GM19193 (cell line): ENCODE results near the gene IMMP1L.

Experiments
- POLR2A ChIP-seq: IDR thresholded peaks from 4 replicates; pipeline ENCODE4 v1.6.1; 2011; ENCODE audit not compliant: insufficient read depth, insufficient read length; ENCODE audit errors: extremely low read depth

Gene IMMP1L, protein sequence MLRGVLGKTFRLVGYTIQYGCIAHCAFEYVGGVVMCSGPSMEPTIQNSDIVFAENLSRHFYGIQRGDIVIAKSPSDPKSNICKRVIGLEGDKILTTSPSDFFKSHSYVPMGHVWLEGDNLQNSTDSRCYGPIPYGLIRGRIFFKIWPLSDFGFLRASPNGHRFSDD

DNA sequence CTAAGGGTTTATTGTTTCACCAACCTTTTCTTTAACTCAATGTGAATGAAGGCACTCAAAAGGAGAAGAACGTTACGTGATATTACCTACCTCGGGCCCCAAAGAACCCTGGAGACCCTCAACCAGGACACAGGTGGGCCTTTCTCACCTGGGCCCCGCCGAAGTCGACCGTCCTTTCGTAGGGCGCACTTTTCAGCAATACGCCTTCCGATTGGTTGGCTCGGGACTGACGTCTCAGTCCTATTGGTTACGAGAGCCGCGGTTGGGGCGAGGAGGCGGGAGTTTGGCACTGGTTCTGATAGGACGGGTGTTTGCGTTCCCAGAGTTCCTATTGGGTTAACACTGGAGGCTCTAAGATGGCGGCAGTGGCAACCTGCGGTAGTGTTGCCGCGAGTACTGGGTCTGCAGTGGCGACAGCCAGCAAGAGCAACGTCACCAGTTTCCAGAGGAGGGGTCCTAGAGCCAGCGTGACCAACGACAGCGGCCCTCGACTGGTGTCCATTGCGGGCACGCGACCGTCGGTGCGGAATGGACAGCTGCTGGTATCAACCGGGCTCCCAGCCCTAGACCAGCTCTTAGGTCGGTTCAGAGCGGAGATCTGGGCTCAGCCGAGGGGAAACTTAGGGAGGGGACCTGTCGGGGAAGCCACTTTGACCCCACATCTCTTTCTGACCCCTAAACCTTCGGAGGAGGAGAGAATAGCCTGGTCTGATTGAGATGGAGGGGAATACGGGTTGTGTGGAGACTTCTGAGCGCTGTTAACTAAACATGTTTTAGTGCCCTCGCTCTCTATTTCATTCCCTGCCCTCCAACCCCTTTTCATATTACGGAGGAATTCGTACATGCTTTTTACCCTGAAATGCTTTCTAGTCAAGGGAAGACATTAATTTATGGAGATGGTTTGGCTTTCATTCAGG is at the start of gene IMMP1L, which contains the start of gene ELP4:
IMMP1L (minus strand) TSS at position 194 of the 917 bp plus-strand sequence. CDS start 46,346 bp downstream, outside the sequence.
ELP4 (plus strand) TSS at position 339 of the 917 bp plus-strand sequence; CDS start at position 357, 18 bp downstream.
- peak; percentile 88 for TF ChIP-seq POLR2A

DNA sequence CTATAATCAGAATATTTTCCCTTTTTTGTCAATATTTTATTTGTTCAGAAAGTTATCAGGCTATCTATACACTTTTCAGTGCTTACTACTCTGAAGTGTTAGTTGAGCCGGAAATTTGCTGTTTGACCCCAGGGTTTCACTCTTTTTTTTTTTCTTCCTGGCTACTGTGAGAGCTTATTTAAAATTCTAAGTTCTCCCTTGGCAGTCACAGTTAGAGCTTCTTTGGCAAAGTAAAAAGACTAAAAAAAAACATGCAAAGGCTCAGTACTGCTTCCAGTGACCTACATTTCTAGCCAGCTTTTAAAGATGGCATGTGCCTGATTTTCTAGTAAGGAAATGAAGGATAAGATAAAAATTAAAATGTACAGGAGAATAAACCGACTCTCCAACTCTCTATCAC is 48.6 kb upstream of the IMMP1L start:
- no peak for TF ChIP-seq POLR2A

DNA sequence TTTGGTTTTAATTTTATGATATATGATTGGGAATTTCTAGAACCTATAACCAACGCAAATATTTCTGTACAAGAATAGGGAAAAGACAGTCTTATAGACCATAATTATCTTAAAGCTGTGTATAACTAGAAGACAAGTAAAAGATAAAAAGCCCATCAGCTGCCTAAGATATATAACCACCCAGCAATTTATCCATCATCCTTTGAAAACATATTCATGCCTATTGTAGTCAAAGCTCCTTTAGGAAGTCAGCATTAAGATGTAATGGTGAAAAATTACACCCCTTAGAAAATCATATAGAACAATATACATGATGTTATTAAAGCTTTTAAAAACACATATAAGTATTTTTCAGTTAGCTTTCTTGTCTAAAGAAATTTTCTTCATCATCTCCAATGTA is 46.5 kb upstream of the IMMP1L start:
- TF ChIP-seq POLR2A: no peak

DNA sequence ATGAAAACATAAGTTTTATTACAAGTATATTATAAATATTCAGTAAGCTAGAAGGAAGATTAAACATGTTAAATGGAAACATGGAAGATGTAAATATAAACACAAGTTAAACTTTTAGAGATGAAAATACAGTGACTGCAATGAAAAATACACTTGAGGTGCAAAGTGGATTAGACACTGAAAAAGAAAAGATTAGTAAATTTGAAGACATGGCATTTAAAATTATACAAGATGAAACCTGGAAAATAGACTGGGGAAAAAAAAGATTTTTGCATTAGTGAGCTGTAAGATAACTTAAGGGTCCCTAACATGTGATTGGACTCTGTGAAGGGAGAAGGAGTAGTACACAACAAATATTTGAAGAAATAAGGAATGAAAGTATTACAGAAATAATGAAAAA is 33.4 kb upstream of the IMMP1L start:
- no peak for TF ChIP-seq POLR2A

DNA sequence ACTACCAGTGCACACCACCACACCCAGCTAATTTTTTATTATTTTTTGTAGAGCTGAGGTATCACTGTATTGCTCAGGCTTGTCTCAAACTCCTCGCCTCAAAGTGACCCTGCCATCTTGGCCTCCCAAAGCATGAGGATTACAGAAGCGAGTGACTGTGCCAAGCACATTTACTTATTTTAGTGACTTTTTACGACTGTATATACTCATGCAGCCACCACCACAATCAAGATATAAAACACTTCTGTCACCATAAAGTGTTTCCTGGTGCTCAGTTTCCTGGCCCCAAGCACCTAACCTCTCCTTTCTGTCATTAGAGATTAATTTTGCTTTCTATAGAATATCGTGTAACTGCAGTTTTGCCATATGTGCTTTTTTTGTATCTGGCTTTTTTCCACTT is 26.1 kb upstream of the IMMP1L start:
- no peak for TF ChIP-seq POLR2A

DNA sequence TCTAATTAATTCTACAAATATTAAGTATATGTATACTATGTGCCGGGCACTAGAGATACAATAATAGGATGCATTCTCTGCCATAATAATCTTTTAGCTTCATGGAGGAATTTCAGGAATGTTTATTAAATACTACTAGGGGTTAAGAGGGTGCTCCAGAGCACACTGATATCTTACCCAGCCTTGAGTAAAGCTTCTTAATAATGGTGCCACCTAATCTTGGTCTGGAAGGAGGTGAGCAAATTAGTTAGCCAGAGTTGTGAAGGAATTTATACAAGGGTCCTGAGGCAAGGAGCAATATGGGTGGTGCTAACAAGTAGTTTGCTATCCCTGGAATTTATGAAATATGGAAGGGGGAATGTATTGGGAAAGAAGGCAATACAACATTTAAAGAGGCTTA is 21.9 kb upstream of the IMMP1L start:
- no peak for TF ChIP-seq POLR2A

DNA sequence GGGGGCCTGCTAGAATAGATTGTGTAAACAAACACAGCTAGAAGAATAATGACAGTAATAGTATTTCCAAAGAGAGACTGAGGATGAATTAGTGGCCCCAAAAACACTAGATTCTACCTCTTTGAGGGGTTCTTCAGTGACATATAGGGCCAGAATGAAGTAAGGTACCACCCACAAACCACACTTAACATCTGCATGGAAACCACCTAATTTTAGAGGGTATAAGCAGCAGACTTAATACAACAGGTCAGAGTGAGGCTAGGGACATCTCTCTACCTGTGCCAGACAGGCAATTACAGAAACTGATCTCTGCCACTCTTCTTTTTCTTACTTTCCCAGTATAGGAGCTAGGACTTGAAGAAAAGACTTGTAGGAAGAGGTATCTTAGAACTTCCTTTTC is 20.3 kb upstream of the IMMP1L start:
- no peak for TF ChIP-seq POLR2A

DNA sequence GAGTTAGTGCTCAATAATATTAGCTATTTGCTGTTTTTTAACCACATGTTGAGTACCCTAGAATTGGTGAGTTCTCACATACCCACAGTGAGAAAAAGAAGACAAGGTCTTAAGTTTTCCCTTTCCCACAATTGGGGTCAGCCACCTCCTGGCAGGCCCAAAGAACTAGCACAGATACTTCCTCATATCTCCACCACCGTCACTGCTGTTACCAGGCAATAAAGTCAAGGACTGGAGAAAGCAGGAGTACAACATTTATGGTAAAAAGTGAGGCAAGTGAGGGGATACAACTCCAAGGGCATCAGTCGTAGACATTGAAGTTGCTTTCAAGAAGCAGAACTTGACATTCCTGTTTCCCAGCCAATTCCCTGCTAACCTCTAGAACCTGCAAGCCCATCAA is 19.8 kb upstream of the IMMP1L start:
- no peak for TF ChIP-seq POLR2A

DNA sequence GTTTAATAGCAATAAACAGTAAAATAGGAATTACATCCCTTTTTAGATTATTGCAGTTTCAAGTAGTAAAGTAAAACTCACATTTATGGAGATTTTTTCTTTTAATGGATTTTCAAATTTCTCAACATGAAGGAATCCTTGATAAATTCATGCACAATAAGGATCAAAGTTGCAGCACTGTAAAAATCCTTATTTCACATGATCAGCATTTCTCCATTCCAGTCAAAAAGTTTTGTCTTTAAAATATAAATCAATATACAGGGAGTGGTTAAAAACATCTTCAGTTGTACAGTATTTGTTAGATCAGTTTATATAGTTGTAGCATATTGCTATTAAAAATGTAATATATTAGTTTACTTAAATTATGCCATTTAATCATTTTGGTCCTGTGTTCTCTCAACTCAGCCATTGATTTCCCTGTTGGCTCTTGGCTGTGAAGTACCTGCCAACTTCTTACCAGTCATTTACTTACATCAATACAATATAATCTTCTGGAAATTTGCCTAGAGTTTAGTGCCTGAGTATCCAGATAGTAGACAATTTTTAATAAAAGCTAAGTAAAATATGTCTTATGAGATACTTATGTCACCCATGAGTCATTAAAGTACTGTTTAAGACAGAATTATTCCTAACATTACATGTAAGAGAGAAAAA is 12.2 kb upstream of the IMMP1L start:
- TF ChIP-seq POLR2A: no peak

DNA sequence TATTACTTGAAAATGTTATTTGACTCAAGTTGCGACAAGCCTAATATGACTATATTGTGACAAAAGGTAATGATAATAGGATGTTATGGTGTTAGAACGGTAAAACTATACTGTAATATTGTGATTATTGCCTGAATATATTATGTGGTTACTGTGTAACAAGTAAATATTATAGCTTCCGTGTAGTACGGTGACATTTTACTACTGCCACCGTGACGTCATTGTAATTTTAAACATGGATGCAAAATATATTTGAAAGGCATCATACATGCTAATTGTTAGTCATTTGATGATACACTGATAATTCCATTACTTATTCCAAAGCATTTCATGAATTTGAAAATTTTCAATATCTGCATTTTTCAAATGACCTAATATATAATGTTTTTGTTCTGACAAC is 2.7 kb upstream of the IMMP1L start:
- TF ChIP-seq POLR2A: no peak

DNA sequence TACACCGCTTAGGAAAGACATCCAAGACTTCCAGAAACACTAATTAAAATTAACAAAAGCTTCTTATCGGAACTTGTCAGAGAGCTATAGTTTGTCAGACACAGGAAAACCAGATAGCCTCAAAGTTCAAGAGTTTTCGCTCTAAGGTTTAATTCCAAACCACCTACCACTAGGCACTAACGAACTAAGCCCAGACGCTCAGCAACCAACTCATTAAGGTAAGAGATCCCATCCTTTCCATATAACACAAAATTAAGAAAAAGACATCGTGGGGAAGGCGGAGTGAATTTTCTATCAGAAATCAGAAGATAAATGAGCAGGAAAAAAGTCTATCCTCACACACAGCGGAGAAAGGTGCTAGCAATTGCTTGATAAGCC is 382 bp downstream of the IMMP1L start:
- no peak for TF ChIP-seq POLR2A

DNA sequence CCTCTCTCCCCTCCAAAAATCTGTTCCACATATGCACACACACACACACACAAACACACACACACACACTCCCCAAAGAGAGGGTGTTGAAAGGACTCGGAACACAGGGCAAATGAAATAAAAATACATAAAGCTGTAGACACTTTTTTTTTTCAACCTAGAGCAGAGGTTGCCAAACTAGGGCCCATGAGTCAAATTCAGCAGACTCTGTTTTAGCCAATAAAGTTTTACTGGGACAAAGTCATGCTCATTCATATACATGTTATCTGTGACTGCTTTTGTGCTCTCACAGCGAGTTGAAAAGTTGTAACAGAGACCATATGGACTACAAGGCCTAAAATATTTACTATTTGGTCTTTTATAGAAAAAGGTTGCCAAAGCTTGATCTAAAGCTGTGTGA is 8.9 kb downstream of the IMMP1L start:
- no peak for TF ChIP-seq POLR2A

DNA sequence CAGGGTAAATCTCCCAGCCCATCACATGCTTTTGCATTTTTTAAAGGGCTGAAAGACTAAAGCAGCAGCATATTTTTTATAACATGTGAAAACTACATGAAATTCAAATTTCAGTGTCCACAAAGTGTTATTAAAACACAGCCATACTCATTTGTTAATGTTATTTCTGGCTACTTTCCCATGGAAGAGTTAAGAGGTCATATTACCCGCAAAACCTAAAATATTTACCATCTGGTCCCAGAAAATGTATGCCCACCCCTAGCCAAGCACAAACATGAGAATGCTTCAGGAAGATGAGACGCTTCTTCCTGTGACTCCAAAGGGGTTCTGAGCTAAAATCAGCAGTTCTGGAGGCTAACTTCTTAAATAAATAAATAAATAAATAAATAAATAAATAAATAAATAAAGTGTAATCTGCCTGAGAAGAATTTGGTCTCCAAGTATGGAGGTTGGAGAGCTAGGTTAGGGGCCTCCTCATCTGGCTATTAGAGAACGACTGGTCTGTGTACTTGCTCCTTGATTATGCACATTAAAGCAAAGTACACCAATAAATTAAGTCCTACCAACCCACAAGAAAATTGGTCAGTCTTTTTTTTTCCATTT is 9.7 kb downstream of the IMMP1L start:
- TF ChIP-seq POLR2A: no peak

DNA sequence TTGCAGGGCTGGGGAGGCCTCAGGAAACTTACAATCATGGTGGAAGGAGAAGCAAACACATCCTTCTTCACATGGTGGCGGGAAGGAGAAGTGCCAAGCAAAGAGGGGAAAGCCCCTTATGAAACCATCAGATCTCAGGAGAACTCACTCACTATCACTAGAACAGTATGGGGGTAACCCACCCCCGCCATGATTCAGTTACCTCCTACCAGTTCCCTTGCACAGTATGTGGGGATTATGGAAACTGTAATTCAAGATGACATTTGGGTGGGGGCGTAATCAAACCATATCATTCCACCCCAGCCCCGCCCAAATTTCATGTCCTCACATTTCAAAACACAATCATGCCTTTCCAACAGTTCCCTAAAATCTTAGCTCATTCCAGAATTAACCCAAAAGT is 16.2 kb downstream of the IMMP1L start:
- no peak for TF ChIP-seq POLR2A

DNA sequence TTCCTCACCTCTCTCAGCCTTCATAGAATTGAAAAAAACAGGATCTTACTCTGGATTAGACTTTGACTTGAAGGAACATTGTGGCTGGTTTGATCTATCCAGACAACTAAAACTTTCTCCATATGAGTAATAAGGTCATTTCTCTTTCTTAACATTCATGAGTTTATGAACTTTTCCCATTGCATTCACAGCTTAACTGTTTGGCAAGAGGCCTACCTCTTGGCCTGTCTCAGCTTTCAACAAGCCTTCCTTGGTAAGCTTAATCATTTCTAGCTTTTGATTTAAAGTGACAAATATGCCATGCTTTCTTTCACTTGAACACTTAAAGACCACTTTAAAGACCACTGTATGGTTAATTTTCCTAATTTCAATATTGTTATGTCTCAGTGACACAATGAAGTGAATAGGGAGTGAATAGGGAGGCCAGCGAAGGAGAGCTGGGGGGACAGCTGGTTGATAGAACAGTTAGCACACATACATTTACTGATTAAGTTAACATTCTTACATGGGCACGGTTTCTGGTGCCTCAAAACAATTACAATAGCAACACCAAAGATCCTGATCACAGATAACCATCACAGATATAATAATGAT is 17.0 kb downstream of the IMMP1L start:
- no peak for TF ChIP-seq POLR2A

DNA sequence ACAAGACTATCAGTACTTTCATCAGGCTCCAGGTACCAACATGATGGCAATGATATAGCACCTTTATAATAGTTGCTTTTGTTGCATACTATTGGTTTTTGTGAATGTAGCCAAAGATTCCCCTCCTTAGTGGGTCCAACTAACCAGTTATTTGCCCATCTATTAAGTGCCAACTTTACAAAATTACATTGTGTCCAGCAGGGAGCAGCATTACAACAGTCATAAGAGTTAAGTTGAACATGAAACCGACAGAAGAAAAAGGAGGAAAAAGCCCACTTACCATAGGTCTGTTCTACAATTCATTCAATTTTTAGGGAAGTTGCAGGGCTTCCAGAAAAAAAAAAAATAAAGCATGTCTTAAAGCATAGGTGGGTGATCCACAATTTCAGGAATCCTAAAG is 21.6 kb downstream of the IMMP1L start:
- TF ChIP-seq POLR2A: no peak

DNA sequence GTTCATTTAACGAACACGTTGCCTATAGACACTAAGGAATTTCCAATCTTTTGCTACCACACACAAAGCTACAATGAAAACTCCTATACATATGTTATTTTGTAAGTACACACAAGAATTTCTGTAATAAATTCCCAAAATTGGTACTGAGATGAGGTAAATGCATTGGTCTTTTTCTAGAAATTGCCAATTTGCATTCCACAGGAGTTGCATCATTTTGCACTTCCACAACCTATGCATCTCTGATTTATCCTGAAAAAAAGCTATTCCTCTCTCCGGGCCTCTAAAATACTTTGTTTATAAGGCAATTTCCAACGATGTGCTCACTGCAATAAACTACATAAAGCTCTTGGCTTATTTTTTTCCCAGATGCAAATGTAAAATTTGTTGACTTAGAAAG is 24.9 kb downstream of the IMMP1L start:
- no peak for TF ChIP-seq POLR2A
